ENCODE results near the gene CCDC102A.
"Not testable (repeated sequence)": the region's sequence is repeated elsewhere in the genome, so short reads cannot be mapped to it uniquely, and the experiment has no call there.

Gene CCDC102A

DNA sequence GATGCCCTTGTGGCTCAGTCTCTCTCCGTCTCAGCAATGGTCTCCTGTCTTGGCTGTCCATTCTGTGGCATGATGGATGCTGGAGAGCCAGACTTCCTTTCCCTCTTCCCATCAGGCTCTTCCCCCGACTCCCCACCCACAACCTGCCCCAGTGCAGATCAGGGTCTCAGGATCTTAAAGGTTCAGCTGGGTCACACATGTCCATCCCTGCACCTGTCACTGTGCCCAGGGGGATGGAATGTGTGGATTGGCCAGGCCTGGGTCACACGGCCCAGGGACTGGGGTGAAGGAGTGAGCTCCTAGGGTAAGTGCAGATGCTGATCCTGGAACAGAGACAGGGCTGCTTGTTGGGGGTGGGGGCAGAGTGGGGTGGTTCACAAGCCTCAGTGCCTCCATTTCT lies 29.1 kb upstream of the CCDC102A start:
- DNase-seq (ENCODE audit: low read depth in 2 of 2, low spot score in 1 of 2): no peak

DNA sequence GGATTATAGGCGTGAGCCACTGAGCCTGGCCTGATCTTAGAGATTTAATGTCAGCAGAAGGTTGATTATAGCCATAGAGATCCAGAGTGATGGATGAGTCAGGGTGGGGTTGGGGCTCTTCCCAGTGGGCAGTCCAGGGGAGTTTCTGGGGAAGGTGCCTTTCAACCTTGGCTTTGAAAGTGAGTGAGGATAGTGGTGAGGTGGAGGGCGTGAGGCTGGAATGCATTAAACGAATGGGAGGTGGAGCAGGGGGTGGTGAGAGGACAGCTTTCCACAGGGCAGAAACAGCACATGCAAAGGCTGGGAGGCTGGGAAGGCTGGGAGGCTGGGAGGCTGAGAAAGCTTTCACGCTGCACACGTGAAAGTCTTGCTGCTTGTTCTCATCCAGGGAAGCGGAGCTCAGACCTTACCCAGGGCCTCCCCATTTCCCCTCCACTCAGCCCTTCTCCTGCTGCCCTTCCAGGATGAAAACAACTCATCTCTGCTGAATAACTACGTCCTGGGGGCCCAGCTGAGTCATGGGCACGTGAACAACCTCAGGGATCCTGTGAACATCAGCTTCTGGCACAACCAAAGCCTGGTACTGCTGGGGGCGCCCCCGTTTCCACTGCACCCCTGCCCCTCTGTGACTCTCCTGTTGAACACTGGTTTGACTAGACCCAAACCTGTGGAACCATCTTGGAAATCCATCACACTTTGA lies 28.4 kb upstream of the CCDC102A start:
- DNase-seq (ENCODE audit: low read depth in 2 of 2, low spot score in 1 of 2): no peak

DNA sequence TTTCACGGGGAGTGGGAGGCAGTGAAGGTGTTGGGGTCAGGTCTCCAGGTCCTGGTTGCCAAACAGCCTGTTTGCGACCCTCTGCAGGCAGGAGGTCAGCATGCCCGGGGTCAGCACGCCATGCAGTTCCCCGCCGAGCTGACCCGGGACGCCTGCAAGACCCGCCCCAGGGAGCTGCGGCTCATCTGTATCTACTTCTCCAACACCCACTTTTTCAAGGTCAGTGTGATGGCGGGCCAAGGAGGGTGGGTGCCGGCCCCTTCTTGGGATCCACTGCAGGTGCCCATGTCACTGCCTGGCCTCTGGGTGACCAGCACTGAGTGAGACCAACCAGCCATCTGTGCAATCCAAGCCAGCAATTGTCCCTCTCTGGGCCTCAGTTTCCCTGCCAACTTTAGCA lies 27.4 kb upstream of the CCDC102A start:
- no peak for DNase-seq (ENCODE audit: low read depth in 2 of 2, low spot score in 1 of 2)

DNA sequence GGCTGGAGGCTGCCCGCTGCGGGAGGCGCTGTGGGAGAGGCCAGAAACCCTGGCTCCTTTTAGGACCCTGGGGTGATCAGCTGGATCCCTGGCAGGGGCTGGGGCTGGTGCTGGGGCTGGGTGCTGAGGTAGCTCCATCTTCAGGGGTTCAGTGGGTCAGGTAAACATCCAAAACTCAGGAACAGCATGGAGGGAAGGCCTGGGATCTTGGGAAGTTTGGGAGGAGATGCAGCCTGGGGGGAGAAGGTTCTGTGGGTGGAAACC lies 27.0 kb upstream of the CCDC102A start:
- DNase-seq (ENCODE audit: low read depth in 2 of 2, low spot score in 1 of 2): no peak

DNA sequence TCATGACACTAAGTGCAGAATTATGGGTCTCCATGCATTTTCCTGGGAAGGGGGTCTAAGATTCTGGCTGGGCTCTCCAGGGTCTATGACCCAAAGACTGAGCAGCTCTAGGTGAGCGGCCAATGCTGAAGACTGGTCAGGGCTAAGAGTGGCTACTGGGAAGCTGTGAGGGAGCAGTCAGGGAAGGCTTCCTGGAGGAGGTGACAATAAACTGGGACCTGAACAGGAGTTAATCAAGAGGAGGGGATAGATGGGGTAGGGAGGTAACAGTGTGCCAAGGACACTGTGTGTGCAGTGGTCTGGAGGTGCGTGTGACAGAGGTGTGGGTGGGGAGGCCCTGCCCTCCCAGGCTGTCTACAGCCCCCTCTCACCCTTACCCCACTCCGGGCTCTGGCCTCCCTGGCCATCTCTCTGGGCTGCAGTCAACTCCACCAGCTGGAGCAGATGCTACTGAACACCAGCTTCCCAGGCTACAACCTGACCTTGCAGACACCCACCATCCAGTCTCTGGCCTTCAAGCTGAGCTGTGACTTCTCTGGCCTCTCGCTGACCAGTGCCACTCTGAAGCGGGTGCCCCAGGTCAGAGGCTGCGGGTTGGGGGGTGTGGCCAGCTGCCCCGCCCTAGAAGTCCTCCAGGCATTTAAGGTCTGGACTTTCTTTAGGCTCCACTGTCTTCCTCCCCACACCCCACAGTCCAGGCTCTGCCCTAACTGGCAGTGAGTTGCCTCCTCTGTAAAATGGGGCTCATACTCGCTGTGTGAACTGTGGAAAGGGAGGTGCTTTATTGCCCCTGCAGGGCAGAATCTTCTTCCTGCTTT lies 26.5 kb upstream of the CCDC102A start:
- DNase-seq (ENCODE audit: low read depth in 2 of 2, low spot score in 1 of 2): no peak

DNA sequence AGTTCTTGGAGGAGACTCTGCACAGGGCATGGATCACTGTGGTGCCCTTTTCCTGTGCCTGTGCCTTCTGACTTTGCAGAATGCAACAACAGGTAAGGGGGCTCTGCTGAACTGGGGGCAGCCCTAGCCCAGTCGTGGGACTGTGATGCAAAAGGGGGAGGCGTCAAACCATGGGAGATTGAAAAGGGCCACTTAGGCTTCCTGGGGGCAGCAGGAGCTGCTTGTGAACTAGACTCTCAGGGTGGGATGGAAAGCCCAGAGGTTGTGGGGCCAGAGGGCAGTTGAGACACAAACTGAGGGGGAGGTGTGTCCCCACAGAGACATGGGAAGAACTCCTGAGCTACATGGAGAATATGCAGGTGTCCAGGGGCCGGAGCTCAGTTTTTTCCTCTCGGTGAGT lies 25.7 kb upstream of the CCDC102A start:
- no peak for DNase-seq (ENCODE audit: low read depth in 2 of 2, low spot score in 1 of 2)

DNA sequence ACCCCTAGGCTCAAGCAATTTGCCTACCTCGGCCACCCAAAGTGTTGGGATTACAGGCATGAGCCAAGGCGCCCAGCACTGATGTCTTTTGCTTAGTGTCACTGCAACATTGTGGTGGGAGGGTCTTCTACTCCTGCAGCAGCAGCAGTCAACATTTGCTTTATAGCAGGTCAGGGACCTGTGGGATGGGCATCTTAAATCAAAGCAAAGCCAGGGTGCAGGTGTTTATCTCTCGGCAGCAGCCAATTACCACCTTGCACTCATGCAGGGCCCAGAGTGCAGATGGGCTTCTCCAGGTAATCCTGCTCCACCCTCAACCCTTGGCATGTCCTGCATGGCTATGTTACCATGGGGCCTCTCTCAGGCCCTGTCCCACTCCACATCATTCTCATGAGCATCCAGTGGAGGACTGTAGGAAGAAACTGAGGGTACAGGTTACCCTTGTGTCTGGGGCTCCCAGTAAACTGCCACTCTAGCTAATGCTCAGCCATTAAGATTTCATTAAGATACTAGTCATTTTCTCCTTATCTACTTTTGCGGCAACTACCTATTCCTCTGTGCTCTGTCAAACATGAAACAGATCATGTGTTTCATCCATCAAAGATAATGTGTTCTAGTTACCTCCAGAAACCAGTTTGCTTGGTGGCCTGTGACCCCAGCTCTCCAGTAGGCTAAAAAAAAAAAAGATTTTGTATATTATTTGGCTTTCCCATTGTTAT lies 22.9 kb upstream of the CCDC102A start:
- no peak for DNase-seq (ENCODE audit: low read depth in 2 of 2, low spot score in 1 of 2)

DNA sequence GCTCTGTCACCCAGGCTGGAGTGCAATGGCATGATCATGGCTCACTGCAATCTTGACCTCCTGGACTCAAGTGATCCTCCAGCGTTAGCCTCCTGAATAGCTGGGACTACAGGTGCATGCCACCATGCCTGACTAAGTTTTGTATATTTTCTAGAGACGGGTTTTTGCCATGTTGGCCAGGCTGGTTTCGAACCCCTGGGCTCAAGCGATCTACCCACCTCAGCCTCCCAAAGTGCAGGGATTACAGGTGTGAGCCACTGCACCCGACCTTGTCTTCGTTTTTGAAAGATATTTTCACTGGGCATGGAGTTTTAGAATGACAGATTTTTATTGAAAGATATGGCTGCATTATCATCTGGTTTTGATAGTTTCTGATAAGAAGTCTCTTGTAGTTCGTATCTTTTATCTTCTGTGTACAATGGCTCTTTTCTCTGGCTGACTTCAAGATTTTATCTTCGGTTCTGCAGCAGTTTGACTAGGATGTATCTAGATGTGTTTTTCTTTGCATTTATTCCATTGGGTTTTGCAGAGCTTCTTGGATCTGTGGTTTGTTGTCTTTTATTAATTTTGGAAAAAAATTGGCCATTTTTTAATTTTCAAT lies 20.7 kb upstream of the CCDC102A start:
- no peak for DNase-seq (ENCODE audit: low read depth in 2 of 2, low spot score in 1 of 2)

DNA sequence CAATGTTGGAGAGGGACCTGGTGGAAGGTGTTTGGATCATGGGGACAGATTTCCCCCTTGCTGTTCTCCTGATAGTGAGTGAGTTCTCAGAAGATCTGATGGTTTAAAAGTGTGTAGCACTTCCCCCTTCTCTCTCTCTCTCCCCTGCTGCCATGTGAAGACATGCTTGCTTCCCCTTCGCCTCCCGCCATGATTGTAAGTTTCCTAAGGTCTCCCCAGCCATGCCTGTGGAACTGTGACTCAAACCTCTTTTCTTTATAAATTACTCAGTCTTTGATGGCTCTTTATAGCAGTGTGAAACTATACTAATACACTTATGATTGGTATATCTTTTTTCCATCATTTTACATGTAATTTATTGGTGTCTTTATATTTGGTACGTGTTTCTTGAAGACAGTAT lies 19.5 kb upstream of the CCDC102A start:
- DNase-seq (ENCODE audit: low read depth in 2 of 2, low spot score in 1 of 2): no peak

DNA sequence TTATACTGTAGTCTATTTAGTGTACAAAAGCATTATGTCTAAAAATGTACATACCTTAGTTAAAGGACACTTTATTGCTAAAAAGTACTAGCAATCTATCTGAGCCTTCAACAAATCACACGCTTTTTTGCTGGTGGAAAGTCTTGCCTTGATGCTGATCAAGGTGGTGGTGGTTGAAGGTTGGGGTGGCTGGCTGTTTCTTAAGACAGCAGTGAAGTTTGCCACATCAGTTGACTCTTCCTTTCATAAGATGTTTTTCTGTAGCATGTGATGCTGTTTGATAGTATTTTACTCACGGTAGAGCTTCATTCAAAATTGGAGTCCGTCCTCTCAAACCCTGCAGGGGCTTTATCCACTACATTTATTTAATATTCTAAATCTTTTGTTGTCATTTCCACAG lies 14.7 kb upstream of the CCDC102A start:
- DNase-seq (ENCODE audit: low read depth in 2 of 2, low spot score in 1 of 2): no peak

DNA sequence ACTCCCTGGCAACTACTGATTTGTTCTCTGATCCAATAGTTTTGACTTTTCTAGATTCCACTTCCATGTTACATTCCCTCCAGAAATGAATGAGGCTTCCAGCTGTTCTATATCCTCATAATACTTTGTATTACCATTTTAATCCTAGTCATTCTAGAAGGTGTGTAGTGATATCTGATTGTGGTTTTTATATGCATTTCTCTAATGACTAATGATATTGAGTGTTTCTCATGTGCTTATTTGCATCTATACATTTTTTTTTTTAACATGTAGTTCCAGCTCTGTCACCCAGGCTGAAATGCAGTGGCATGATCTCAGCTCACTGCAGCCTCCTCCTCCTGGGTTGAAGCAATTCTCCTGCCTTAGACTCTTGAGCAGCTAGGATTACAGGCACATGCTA lies 13.4 kb upstream of the CCDC102A start:
- DNase-seq (ENCODE audit: low read depth in 2 of 2, low spot score in 1 of 2): no peak

DNA sequence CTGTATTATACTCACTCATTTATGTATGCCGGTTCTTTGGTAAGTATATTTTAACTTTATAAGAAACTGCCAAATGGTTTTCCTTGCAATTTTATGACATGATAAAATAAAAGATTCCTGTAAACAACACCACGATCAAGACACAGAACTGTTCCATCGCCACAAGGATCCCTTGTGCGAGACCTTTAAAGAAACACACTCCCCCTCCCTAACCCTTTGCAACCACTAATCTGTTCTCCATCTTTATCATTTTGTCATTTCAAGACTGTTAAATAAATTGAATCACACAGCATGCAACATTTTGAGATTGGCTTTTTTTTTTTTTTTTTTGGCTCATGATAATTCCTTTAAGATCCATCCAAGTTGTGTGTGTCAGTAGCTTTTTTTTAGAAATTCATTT lies 12.0 kb upstream of the CCDC102A start:
- no peak for DNase-seq (ENCODE audit: low read depth in 2 of 2, low spot score in 1 of 2)

DNA sequence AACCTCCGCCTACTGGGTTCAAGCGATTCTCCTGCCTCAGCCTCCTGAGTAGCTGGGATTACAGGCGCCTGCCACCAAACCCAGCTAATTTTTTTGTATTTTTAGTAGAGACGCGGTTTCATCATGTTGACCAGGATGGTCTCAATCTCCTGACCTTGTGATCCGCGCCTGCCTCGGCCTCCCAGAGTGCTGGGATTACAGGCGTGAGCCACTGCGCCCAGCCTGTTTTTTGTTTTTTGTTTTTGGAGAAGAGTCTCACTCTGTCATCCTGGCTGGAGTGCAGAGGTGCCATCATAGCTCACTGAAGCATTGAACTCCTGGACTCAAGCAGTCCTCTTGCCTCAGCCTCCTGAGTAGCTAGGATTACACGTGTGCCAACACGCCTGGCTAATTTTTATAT lies 11.2 kb upstream of the CCDC102A start:
- DNase-seq (ENCODE audit: low read depth in 2 of 2, low spot score in 1 of 2): not testable (repeated sequence)

DNA sequence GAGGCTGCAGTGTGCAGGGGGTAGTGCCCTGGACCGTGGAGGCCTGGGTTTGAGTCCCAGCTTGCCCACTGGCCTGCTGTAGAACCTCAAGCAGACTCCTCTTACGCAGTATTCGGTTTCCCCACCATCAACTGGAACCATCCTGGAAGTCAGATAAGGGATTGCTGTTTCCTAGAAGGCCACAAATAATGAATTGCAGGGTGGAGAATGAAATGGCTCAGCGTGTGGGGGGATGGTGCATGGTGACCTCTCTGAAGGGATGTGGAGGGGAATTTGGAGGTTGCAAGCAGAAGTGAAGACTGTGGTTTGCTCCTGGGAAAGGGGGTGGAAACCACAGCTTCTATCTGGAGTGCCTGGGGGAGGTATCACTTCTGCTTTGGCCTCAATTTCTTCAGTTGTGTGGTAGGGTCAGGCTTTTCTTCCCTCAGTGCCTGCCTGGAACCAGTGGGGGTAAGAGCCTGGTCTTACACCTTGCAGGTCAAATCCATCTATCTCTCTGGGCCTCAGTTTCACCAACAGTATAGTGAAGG lies 7.8 kb upstream of the CCDC102A start:
- DNase-seq (ENCODE audit: low read depth in 2 of 2, low spot score in 1 of 2): no peak

DNA sequence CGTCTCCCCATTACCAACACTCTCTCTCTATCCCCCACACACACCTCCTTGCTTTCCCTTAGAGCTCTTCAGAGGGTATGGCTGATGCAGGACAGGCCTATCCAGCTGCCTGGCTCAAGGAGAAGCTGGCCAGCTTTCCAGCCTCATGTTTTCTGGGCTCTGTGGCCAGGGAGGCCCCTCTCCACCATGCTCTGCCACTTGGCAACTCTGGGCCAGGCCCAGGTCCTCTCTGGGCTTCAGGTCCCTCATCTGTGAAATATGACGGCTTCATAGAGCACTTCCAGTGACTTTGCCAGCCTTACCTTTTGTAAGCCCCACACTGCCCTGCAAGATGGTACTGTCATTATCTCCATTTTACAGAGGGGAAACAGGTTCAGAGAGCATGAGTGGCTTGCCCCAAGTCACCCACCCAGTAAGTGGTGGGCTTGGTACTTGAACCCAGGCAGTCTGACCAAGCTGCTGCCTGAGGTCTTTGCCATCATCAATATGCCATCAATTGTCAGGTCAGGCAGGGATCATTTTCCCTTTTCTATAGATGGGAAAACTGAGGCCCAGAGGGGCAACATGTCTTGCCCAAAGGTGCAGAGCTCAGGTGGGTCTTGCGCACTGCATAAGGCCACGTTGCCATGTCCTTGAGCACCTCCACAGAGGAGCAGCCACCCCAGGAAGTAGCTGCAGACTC lies 5.5 kb upstream of the CCDC102A start:
- no peak for DNase-seq (ENCODE audit: low read depth in 2 of 2, low spot score in 1 of 2)

DNA sequence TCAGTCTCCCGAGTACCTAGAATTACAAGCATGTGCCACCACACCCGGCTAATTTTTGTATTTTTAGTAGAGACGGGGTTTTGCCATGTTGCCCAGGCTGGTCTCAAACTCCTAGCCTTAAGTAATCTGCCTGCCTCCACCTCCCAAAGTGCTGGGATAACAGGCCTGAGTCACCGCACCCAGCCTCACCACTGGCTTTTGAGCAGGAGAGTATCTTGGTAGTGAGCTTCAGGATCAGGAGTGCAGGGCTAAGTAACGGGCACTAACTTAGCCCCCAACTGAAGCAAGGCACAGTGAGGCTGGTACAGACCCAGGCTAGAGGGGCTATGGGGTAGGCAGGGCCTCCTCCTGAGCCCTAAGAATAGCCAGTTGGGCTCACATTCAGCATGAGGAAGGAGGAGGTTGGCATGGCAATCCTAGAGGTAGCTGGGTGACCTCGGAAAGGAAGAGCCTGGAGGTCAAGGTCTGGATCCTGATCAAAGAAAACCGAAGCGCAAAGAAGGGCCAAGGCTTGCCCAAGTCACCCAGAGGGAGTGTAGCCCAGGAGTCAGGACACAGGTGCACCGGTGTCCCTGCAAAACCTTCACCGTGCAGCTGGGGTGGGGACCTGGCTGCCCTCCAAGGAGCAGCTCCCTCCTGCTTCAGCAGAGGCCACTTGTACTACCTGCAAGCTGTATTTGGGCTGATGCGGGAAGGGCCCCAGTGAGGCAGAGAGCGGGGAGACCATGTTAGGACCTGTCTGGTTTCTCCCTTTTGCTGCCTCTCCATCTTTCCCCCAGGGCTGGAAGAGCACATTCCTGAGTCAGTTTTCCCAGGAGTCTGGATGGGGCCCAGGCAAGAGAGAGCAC lies 4.8 kb upstream of the CCDC102A start:
- no peak for DNase-seq (ENCODE audit: low read depth in 2 of 2, low spot score in 1 of 2)

DNA sequence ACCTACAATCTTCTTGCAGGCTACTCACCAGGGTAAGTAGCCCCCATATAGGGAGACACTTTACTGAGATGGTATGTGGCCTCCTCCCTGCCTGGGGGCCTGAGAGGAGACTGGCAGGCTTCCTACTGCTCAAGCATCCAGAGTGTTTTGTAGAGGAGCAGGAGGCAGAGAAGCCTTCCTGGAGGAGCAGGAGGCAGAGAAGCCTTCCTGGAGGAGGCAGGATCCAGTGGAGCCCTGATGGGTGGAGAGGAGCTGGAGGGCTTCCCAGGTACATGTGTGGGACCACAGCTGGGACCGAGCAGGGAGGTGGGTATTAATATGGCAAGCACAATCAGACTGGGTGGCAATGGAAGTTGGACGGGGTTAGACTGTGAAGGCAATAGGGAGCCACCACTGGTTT lies 4.0 kb upstream of the CCDC102A start:
- DNase-seq (ENCODE audit: low read depth in 2 of 2, low spot score in 1 of 2): no peak

DNA sequence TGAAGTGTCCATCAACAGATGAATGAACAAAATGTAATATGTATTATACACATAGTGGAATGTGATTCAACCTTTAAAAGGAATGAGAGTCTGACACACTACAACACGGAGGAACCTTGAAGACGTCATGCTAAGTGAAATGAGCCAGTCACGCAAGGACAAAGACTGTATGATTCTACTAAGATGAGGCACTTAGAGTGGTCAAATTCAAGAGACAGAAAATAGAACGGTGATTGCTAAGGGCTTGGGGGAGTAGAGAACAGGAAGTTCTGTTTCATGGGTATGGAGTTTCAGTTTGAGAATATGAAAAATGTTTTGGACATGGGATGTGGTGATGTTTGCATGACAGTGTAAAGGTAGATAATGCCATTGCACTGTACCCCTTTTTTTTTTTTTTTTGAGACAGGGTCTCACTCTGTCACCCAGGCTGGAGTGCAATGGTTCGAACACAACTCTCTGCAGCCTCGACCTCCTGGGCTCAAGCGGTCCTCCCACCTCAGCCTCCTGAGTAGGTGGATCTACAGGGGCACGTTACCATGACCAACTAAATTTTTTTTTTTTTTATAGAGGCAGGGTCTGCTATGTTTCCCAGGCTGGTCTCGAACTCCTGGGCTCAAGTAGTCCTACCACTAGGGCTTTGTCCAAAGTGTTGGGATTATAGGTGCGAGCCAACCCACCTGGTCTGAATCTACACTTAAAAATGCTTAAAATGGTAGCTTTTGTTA lies 2.9 kb upstream of the CCDC102A start:
- DNase-seq (ENCODE audit: low read depth in 2 of 2, low spot score in 1 of 2): no peak

DNA sequence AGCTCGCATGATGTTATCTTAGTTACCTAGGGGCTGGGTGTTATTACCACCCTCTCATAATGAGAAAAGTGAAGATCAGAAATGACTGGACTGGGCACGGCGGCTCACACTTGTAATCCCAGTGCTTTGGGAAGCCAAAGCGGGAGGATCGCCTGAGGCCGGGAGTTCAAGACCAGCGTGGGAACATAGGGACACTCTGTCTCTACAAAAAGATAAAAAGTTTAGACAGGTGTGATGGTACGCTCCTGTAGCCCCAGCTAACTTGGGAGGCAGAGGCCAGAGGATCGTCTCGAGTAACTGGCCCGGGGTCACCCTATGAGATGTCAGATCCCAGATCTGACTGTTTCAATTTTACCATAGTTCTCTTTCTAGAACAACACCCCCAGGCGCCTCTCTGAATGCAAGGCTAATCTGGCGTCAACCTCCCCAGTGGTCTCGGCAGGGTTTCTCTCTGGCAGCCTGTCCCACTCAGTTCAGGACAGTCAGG lies 1.9 kb upstream of the CCDC102A start:
- no peak for DNase-seq (ENCODE audit: low read depth in 2 of 2, low spot score in 1 of 2)

Data from stimulated activated CD8-positive, alpha-beta memory T cell treated with anti-CD3 and anti-CD28 coated beads, Interleukin-4, amount 100 ng/mL, for 1 hour (primary cell).